Stimulated activated CD4-positive, alpha-beta T cell treated with anti-CD3 and anti-CD28 coated beads, Interleukin-2, amount 100 ng/mL, for 24 hours (primary cell): Measurements from ENCODE around the gene NOD2.

ENCODE experiments used
- DNase-seq, 2 donors: peaks; one replicate each; pipeline ENCODE4 v3.0.0-alpha.2; 2020

The NOD2 gene

GRCh38 chr16:50671644-50672260 lies 21.7 kb upstream of the NOD2 start:
- peak; percentile 67 to 71 for DNase-seq

- no peak for DNase-seq
Measured at GRCh38 chr16:50673496-50674275, 19.7 kb upstream of the NOD2 start.

GRCh38 chr16:50674831-50675230 lies 18.6 kb upstream of the NOD2 start:
- no peak for DNase-seq

- no peak for DNase-seq
Measured at GRCh38 chr16:50675686-50676610, 17.5 kb upstream of the NOD2 start.

- DNase-seq: no peak
Measured at GRCh38 chr16:50676684-50677225, 16.7 kb upstream of the NOD2 start.

GRCh38 chr16:50677351-50677750 lies 16.1 kb upstream of the NOD2 start:
- no peak for DNase-seq

GRCh38 chr16:50678531-50678930 lies 14.9 kb upstream of the NOD2 start:
- DNase-seq: no peak

GRCh38 chr16:50679266-50679665 lies 14.1 kb upstream of the NOD2 start:
- no peak for DNase-seq

- no peak for DNase-seq
Measured at GRCh38 chr16:50679676-50680555, 13.5 kb upstream of the NOD2 start.

GRCh38 chr16:50680556-50680893 lies 12.9 kb upstream of the NOD2 start:
- DNase-seq: no peak

GRCh38 chr16:50681021-50681885 lies 12.2 kb upstream of the NOD2 start, which contains the start of gene SNX20:
Gene SNX20, minus strand, starts transcription at chr16:50681312. Its CDS starts 3,786 bp downstream, at chr16:50677526.
- DNase-seq: peak; percentile 60 to 62

GRCh38 chr16:50683689-50684374 lies 9.6 kb upstream of the NOD2 start:
- DNase-seq: peak; percentile 50 to 61

GRCh38 chr16:50684823-50685461 lies 8.5 kb upstream of the NOD2 start:
- peak in 1 of 2 donors; percentile 53 for DNase-seq

GRCh38 chr16:50685462-50686063 lies 7.8 kb upstream of the NOD2 start:
- no peak for DNase-seq

- no peak for DNase-seq
Measured at GRCh38 chr16:50688083-50688482, 5.3 kb upstream of the NOD2 start.

GRCh38 chr16:50688867-50689266 lies 4.5 kb upstream of the NOD2 start:
- no peak for DNase-seq

GRCh38 chr16:50690177-50690576 lies 3.2 kb upstream of the NOD2 start:
- no peak for DNase-seq

GRCh38 chr16:50692644-50692998 lies 785 bp upstream of the NOD2 start:
- no peak for DNase-seq

GRCh38 chr16:50694206-50694605 lies 800 bp downstream of the NOD2 start:
- DNase-seq: no peak
